Body of pancreas (tissue), 4 donors: ENCODE data around the gene ADGRD2. TPM values are rescaled to one million over a fixed set of nuclear protein-coding genes. Genes with fewer than 3 reads are reported as not detected.

Source experiments
- ATAC-seq: fragments of 150-250 bp; one replicate; pipeline ENCODE4 v1.9.1; 2016
- DNase-seq, 4 donors: peaks; one replicate each; pipeline ENCODE4 v3.0.0-alpha.2; 2019
- H3K27ac ChIP-seq, 4 donors: fragments of 200-600 bp; sonication (generic); 1 replicate in 3 of 4; 2 replicates in 1 of 4; pipeline versions ENCODE4 v1.5.1 to v1.6.1; 2016 to 2019; ENCODE audit warnings: mild to moderate bottlenecking in 1 of 4, mixed read lengths in 1 of 4, moderate library complexity in 1 of 4
- H3K27me3 ChIP-seq, 2 donors: fragments of 200-600 bp; sonication (generic); one replicate each; pipeline ENCODE4 v1.6.0; 2016; ENCODE audit warnings: mild to moderate bottlenecking in 1 of 2
- H3K36me3 ChIP-seq, 2 donors: fragments of 200-600 bp; sonication (generic); replicated peaks in 1 of 2; 2 replicates each; pipeline ENCODE4 v1.5.1; 2016; ENCODE audit warnings: low read depth in 2 of 2; ENCODE audit not compliant: insufficient read depth in 1 of 2
- H3K4me1 ChIP-seq: fragments of 200-600 bp; sonication (generic); one replicate; pipeline ENCODE4 v1.6.0; 2016
- H3K4me3 ChIP-seq, 2 donors: fragments of 200-600 bp; sonication (generic); 1 replicate in 1 of 2; 2 replicates in 1 of 2; pipeline ENCODE4 v1.5.1; 2016 to 2019
- H3K9me3 ChIP-seq, 3 donors: fragments of 200-600 bp; sonication (generic); 1 replicate in 2 of 3; 2 replicates in 1 of 3; pipeline ENCODE4 v1.5.1; 2016
- CTCF ChIP-seq, 7 experiments: fragments of 450-650 bp in 4 of 7; fragments of 200-600 bp in 3 of 7; sonication (generic) in 3 of 7; IDR thresholded peaks; one replicate each; pipeline ENCODE4 v1.5.1; 2016 to 2019; ENCODE audit warnings: antibody characterized with exemption in 7 of 7
- POLR2A ChIP-seq, 3 donors: fragments of 450-650 bp; IDR thresholded peaks; one replicate each; pipeline ENCODE4 v1.6.1; 2016; ENCODE audit warnings: antibody characterized with exemption in 3 of 3, mild to moderate bottlenecking in 2 of 3
- WGBS, 2 donors: methylation state at CpG; one replicate each; pipeline ENCODE4 v1.1.5; 2017; 5-methylcytosine and 5-hydroxymethylcytosine counted together
- intact Hi-C: fragments of 100-400 bp; cut with DNase I; formaldehyde crosslinking; loops from one replicate; pipeline ENCODE4 v1.15.1; 2023
- total RNA-seq, 2 donors: library from RNA; depleted of rRNA; stranded (reverse); fragments of >200 nt; gene quantifications; one replicate each; pipeline ENCODE4 v1.1.0, GENCODE V29; 2016

ADGRD2 gene
- total RNA-seq, 2 donors from 2014 or later = not detected

- H3K4me3 ChIP-seq = no peak overlapping the region
- H3K27me3 ChIP-seq = peaks cover 0 to 6% of the 10 kb centered on the region in 2 donors
- no peak for ATAC-seq
- H3K27ac ChIP-seq = no peak overlapping the region
- peaks cover 21% of the 10 kb centered on the region for H3K4me1 ChIP-seq
- DNase-seq = no peak
- H3K9me3 ChIP-seq = no peaks in the 10 kb centered on the region
- TF ChIP-seq CTCF (IDR thresholded peaks at IDR 0.05) (no peak), POLR2A (IDR thresholded peaks at IDR 0.05) (no peak)
- intact Hi-C loops = no loop called here
- 32 to 45% methylated on average over 9 to 19 of the region's 19 CpGs for WGBS, 2 donors
- H3K36me3 ChIP-seq = no peaks in the 10 kb centered on the region
These were observed 845 bp downstream of the ADGRD2 start for GRCh38 chr9:124450931-124451661.

DNA sequence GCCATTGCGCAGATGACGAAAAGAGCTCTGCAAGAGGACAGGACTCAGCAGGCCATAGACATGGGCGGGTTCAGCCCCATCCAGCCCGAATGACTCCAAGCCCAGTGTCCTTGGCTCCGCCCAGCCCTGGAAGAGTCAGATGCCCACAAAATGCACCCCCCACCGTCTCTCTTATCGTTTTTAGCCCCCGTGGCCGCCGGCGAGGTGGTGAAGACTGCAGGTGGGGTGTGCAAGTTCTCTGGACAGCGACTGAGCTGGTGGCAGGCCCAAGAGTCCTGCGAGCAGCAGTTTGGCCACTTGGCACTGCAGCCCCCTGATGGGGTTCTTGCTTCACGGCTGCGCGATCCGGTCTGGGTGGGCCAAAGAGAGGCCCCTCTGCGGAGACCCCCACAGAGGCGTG, 2.1 kb downstream of the ADGRD2 start:
- no peak overlapping the region for H3K4me3 ChIP-seq
- peaks cover 0 to 6% of the 10 kb centered on the region in 2 donors for H3K27me3 ChIP-seq
- intact Hi-C loops = no loop called here
- TF ChIP-seq CTCF (IDR thresholded peaks at IDR 0.05) (no peak), POLR2A (IDR thresholded peaks at IDR 0.05) (no peak)
- no peaks in the 10 kb centered on the region for H3K36me3 ChIP-seq
- no peak overlapping the region for H3K27ac ChIP-seq
- H3K9me3 ChIP-seq = no peaks in the 10 kb centered on the region
- ATAC-seq = no peak
- DNase-seq = no peak
- peaks cover 21% of the 10 kb centered on the region for H3K4me1 ChIP-seq
- WGBS, 2 donors = 70% methylated on average over 5 to 19 of the region's 19 CpGs

DNA sequence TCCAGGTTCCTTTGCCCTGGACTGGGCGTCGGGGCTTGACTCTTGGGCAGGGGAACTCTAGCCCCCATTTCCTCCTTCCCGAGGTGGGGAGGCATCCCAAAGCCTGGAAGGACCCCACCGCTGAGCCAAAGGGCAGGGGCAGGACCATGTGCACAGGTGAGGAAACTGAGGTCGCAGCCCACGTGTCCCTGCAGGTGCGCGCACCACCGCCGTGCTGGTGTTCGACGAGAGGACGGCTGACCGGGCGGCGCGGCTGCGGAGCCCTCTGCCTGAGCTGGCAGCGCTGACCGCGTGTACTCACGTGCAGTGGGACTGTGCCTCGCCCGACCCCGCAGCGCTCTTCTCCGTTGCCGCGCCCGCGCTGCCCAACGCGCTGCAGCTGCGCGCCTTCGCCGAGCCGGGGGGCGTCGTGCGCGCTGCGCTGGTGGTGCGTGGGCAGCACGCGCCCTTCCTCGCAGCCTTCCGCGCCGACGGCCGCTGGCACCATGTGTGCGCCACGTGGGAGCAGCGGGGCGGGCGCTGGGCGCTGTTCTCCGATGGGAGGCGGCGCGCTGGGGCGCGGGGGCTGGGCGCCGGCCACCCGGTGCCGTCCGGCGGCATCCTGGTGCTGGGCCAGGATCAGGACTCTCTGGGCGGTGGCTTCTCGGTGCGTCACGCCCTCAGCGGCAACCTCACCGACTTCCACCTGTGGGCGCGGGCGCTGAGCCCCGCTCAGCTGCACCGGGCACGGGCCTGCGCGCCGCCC, 2.8 kb downstream of the ADGRD2 start:
- intact Hi-C loops = no loop called here
- Histone ChIP-seq H3K27ac (no peak overlapping the region), H3K4me1 (peaks cover 17% of the 10 kb centered on the region), H3K9me3 (no peaks in the 10 kb centered on the region), H3K27me3 (peaks cover 0 to 6% of the 10 kb centered on the region in 2 donors), H3K4me3 (no peak overlapping the region), H3K36me3 (no peaks in the 10 kb centered on the region)
- WGBS, 2 donors = 21 to 77% methylated on average over 5 to 55 of the region's 85 CpGs
- no peak for ATAC-seq
- no peak for DNase-seq
- TF ChIP-seq POLR2A (IDR thresholded peaks at IDR 0.05) (no peak), CTCF (IDR thresholded peaks at IDR 0.05) (no peak)

DNA sequence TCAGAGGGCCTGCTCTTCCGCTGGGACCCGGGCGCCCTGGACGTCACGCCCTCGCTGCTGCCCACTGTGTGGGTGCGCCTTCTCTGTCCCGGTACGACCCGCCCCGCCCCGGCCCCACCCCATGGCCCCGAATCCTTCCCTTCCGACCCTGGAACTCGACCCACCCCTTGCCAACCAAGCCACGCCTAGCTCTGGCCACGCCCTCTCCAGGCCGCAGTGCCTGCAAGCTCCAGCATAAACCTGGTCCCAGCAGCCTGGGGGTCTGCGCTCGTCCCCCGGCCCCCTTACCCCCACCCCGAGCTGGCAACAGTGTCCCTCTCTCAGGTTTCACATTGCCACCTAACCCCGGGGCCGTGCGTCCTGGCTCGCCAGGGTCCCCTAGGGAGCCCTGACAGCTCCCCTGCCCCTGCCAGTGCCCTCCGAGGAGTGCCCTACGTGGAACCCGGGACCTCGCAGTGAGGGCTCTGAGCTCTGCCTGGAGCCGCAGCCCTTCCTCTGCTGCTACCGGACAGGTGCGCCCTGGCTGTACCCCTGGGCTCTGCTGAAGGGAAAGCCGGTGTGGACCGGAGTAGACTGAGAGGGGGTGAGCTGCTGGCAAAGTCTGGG, 3.4 kb downstream of the ADGRD2 start:
- no peak overlapping the region for H3K4me3 ChIP-seq
- ATAC-seq (no peak), DNase-seq (no peak)
- WGBS, 2 donors = 25 to 59% methylated on average over 10 to 29 of the region's 35 CpGs
- peaks cover 0 to 6% of the 10 kb centered on the region in 2 donors for H3K27me3 ChIP-seq
- no peak overlapping the region for H3K27ac ChIP-seq
- TF ChIP-seq CTCF (IDR thresholded peaks at IDR 0.05) (no peak), POLR2A (IDR thresholded peaks at IDR 0.05) (no peak)
- intact Hi-C loops = no loop called here
- H3K4me1 ChIP-seq = peaks cover 14% of the 10 kb centered on the region
- H3K9me3 ChIP-seq = no peaks in the 10 kb centered on the region
- H3K36me3 ChIP-seq = no peaks in the 10 kb centered on the region
